Astrocyte (in vitro differentiated cells and primary cell): ENCODE measurements around the gene SYNE1. TPM values are rescaled to one million over a fixed set of nuclear protein-coding genes. Genes with fewer than 3 reads are reported as not detected.

Experiments used
- DNase-seq: peaks from one replicate; pipeline ENCODE4 v3.0.0-alpha.2; 2010; ENCODE audit warnings: low read depth
- FAIRE-seq: peaks from 2 replicates; lab custom pipeline; 2011; peaks lifted over from hg19 to GRCh38; lab: Jason Lieb, UNC
- H2AFZ ChIP-seq: 2 replicates; pipeline ENCODE4 v1.6.0; 2012; ENCODE audit warnings: low read depth, low read length, inconsistent platforms
- H3K27ac ChIP-seq: 2 replicates; pipeline ENCODE4 v1.5.1; 2011; ENCODE audit warnings: low read depth, low read length, inconsistent platforms
- H3K27me3 ChIP-seq: 2 replicates; pipeline ENCODE4 v1.6.0; 2011; ENCODE audit warnings: low read length, inconsistent platforms; ENCODE audit not compliant: insufficient read depth
- H3K36me3 ChIP-seq: 2 replicates; pipeline ENCODE4 v1.5.1; 2011; ENCODE audit warnings: low read length, inconsistent platforms; ENCODE audit not compliant: insufficient read depth
- H3K4me1 ChIP-seq: 2 replicates; pipeline ENCODE4 v1.5.1; 2011; ENCODE audit warnings: low read length, inconsistent platforms; ENCODE audit not compliant: insufficient read depth
- H3K4me2 ChIP-seq: 2 replicates; pipeline ENCODE4 v1.6.0; 2012; ENCODE audit warnings: low read length, inconsistent platforms
- H3K4me3 ChIP-seq: 2 replicates; pipeline ENCODE4 v1.5.1; 2011; ENCODE audit warnings: low read depth, mild to moderate bottlenecking, low read length, inconsistent platforms; ENCODE audit not compliant: insufficient read depth
- H3K79me2 ChIP-seq: 2 replicates; pipeline ENCODE4 v1.6.0; 2012; ENCODE audit warnings: mild to moderate bottlenecking, low read length, inconsistent platforms; ENCODE audit not compliant: insufficient read depth
- H3K9ac ChIP-seq: 2 replicates; pipeline ENCODE4 v1.6.0; 2012; ENCODE audit warnings: mild to moderate bottlenecking, low read length, inconsistent platforms
- H3K9me3 ChIP-seq: 2 replicates; pipeline ENCODE4 v1.5.1; 2012; ENCODE audit warnings: low read depth, mild to moderate bottlenecking, low read length, inconsistent platforms; ENCODE audit not compliant: insufficient read depth
- H4K20me1 ChIP-seq: 2 replicates; pipeline ENCODE4 v1.6.0; 2012; ENCODE audit warnings: low read length, inconsistent platforms; ENCODE audit not compliant: insufficient read depth
- H3K27ac Mint-ChIP-seq: one replicate; pipeline ENCODE4 v1.8.0; 2021; ENCODE audit warnings: mild to moderate bottlenecking, mixed read lengths; ENCODE audit not compliant: unreplicated experiment
- H3K27me3 Mint-ChIP-seq: one replicate; pipeline ENCODE4 v1.8.0; 2021; ENCODE audit warnings: low read depth, mixed read lengths; ENCODE audit not compliant: unreplicated experiment
- H3K36me3 Mint-ChIP-seq: one replicate; pipeline ENCODE4 v1.8.0; 2021; ENCODE audit warnings: low read depth, mixed read lengths; ENCODE audit not compliant: unreplicated experiment
- H3K4me1 Mint-ChIP-seq: one replicate; pipeline ENCODE4 v1.8.0; 2021; ENCODE audit warnings: low read depth, mixed read lengths; ENCODE audit not compliant: unreplicated experiment
- H3K4me3 Mint-ChIP-seq: one replicate; pipeline ENCODE4 v1.8.0; 2021; ENCODE audit warnings: mild to moderate bottlenecking, moderate library complexity, mixed read lengths; ENCODE audit not compliant: unreplicated experiment
- H3K9me3 Mint-ChIP-seq: one replicate; pipeline ENCODE4 v1.8.0; 2021; ENCODE audit warnings: mild to moderate bottlenecking, mixed read lengths; ENCODE audit not compliant: unreplicated experiment
- EZH2 ChIP-seq: IDR thresholded peaks from 2 replicates; pipeline ENCODE4 v1.6.1; 2012; ENCODE audit warnings: mild to moderate bottlenecking, low read length, inconsistent platforms; ENCODE audit not compliant: insufficient read depth
- total RNA-seq: library from RNA; stranded (reverse); gene quantifications from 2 replicates; pipeline ENCODE4 v1.2.1, GENCODE V29; 2021
- TF ChIP-seq, protein P1 (sequence below): IDR thresholded peaks from 2 replicates; pipeline ENCODE4 v1.5.1; 2011; ENCODE audit warnings: low read depth, mild to moderate bottlenecking, inconsistent platforms, low read length, moderate library complexity; ENCODE audit not compliant: insufficient read depth

The SYNE1 gene
- total RNA-seq, 1 donor from 2014 or later = 66.5 TPM

DNA sequence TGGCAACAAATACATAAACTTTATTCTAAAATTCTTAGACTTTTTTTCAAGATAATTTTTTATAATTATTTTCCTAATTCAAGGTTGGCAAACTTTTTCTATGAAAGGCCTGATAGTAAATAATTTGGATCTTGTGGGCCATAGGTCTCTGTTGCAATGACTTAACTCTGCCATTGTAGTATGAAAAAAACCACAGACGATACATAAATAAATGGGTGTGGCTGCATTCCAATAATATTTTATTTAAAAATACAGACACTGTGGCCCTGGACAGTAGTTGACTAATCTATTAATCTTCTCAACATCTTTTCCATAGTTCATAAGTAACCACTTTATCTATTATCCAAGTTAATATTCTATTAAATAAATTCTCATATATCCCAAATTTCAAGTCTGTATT lies 281.1 kb downstream of the SYNE1 start:
- TF ChIP-seq, protein P1, sequence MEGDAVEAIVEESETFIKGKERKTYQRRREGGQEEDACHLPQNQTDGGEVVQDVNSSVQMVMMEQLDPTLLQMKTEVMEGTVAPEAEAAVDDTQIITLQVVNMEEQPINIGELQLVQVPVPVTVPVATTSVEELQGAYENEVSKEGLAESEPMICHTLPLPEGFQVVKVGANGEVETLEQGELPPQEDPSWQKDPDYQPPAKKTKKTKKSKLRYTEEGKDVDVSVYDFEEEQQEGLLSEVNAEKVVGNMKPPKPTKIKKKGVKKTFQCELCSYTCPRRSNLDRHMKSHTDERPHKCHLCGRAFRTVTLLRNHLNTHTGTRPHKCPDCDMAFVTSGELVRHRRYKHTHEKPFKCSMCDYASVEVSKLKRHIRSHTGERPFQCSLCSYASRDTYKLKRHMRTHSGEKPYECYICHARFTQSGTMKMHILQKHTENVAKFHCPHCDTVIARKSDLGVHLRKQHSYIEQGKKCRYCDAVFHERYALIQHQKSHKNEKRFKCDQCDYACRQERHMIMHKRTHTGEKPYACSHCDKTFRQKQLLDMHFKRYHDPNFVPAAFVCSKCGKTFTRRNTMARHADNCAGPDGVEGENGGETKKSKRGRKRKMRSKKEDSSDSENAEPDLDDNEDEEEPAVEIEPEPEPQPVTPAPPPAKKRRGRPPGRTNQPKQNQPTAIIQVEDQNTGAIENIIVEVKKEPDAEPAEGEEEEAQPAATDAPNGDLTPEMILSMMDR = no peak
- TF ChIP-seq EZH2 = no peak
- Mint-ChIP-seq H3K9me3 (no peaks in the 10 kb centered on the region), H3K4me1 (no peaks in the 10 kb centered on the region), H3K27ac (no peak overlapping the region), H3K36me3 (peaks cover 30% of the 10 kb centered on the region), H3K4me3 (no peak overlapping the region), H3K27me3 (no peaks in the 10 kb centered on the region)
- FAIRE-seq (no peak), DNase-seq (no peak)
- Histone ChIP-seq H3K4me1 (no peaks in the 10 kb centered on the region), H3K27me3 (no peaks in the 10 kb centered on the region), H3K36me3 (peaks cover 58% of the 10 kb centered on the region), H4K20me1 (no peaks in the 10 kb centered on the region), H2AFZ (no peak overlapping the region), H3K4me2 (no peak overlapping the region), H3K9me3 (no peaks in the 10 kb centered on the region), H3K79me2 (no peaks in the 10 kb centered on the region), H3K4me3 (no peak overlapping the region), H3K27ac (no peak overlapping the region), H3K9ac (no peak overlapping the region)

DNA sequence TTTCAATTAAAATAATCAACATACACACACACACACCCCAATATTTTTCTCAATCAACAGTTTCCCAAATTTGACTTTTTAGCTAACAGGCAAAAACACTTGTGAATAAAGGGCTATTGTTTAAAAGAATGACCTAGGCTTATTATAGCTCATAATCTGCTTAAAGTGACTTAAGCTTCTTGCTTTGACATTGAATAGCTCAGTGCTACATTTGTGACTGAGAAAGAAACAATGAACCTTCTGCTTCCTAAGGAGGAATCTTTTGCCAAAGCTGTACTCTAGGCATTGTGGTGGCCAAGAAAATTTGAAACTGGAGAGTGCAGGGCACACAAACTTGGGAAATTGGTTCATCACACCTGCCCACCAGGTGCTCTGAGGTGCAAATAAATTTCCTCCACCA lies 282.0 kb downstream of the SYNE1 start:
- H3K27ac Mint-ChIP-seq = peak overlapping the region; percentile 12
- H3K27ac ChIP-seq = no peak overlapping the region
- no peaks in the 10 kb centered on the region for H3K9me3 ChIP-seq
- H3K4me3 Mint-ChIP-seq = no peak overlapping the region
- peaks cover 33% of the 10 kb centered on the region for H3K36me3 Mint-ChIP-seq
- FAIRE-seq = no peak
- H2AFZ ChIP-seq = no peak overlapping the region
- no peaks in the 10 kb centered on the region for H3K9me3 Mint-ChIP-seq
- no peaks in the 10 kb centered on the region for H3K27me3 ChIP-seq
- DNase-seq = no peak
- H3K4me2 ChIP-seq = no peak overlapping the region
- H3K4me3 ChIP-seq = no peak overlapping the region
- H3K36me3 ChIP-seq = peaks cover 61% of the 10 kb centered on the region
- TF ChIP-seq EZH2 = no peak
- TF ChIP-seq, protein P1 = no peak
- no peaks in the 10 kb centered on the region for H3K27me3 Mint-ChIP-seq
- H3K4me1 ChIP-seq = no peaks in the 10 kb centered on the region
- H4K20me1 ChIP-seq = no peaks in the 10 kb centered on the region
- H3K79me2 ChIP-seq = no peaks in the 10 kb centered on the region
- no peaks in the 10 kb centered on the region for H3K4me1 Mint-ChIP-seq
- H3K9ac ChIP-seq = no peak overlapping the region

DNA sequence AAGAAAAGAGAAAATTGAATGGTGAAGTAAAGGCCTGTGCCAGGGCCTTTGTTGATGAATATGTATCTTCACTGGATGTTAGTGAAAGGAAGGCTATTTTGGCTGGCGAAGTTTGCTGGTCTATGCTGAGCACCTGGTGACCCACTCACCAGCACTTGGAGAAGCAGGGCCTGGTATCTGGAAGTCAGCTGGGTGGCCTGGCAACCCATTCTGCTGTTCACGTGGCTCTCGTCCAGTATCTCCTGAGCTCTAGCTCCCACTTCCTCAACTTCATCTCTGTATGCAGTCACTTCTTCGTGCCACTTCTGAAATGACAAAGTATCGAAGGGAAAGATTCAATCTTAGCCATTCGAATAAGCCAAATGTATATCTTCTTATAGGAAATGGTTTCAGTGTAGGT lies 283.7 kb downstream of the SYNE1 start:
- H2AFZ ChIP-seq = no peak overlapping the region
- H3K9me3 ChIP-seq = no peaks in the 10 kb centered on the region
- H3K27ac ChIP-seq = no peak overlapping the region
- no peak for DNase-seq
- H3K79me2 ChIP-seq = no peaks in the 10 kb centered on the region
- H3K36me3 Mint-ChIP-seq = peaks cover 35% of the 10 kb centered on the region
- H3K4me3 Mint-ChIP-seq = no peak overlapping the region
- H3K27me3 Mint-ChIP-seq = no peaks in the 10 kb centered on the region
- H4K20me1 ChIP-seq = no peaks in the 10 kb centered on the region
- no peak overlapping the region for H3K27ac Mint-ChIP-seq
- no peaks in the 10 kb centered on the region for H3K4me1 ChIP-seq
- no peaks in the 10 kb centered on the region for H3K9me3 Mint-ChIP-seq
- FAIRE-seq = no peak
- peaks cover 59% of the 10 kb centered on the region for H3K36me3 ChIP-seq
- H3K4me2 ChIP-seq = no peak overlapping the region
- no peaks in the 10 kb centered on the region for H3K4me1 Mint-ChIP-seq
- H3K9ac ChIP-seq = no peak overlapping the region
- no peak overlapping the region for H3K4me3 ChIP-seq
- no peaks in the 10 kb centered on the region for H3K27me3 ChIP-seq
- TF ChIP-seq EZH2 = no peak
- TF ChIP-seq, protein P1 = no peak
